GM10248 (cell line): ENCODE measurements around the gene NTM.

Experiments
- CTCF ChIA-PET: fragments of 300-600 bp; sonication (Branson Sonifier 250); formaldehyde crosslinking; extraction: SDS; loops from one replicate; lab custom pipeline; 2021; ENCODE audit warnings: antibody characterized with exemption; lab: Yijun Ruan, JAX
- POLR2A ChIA-PET: fragments of 350-650 bp; sonication (Branson Sonifier 250); formaldehyde crosslinking; extraction: SDS; loops from one replicate; lab custom pipeline; 2020; ENCODE audit warnings: antibody characterized with exemption; lab: Yijun Ruan, JAX
- DNase-seq: peaks from one replicate; pipeline ENCODE4 v3.0.0; 2012; ENCODE audit errors: extremely low spot score
- CTCF ChIP-seq: IDR thresholded peaks from 2 replicates; pipeline ENCODE4 v1.5.1; 2012; ENCODE audit warnings: mild to moderate bottlenecking, low read depth; ENCODE audit errors: extremely low read depth, missing control alignments, control extremely low read depth

Gene NTM

GRCh38 chr11:131964698-131965483 lies 594.5 kb downstream of the NTM start:
- DNase-seq, result no peak
- no peak for TF ChIP-seq CTCF
- POLR2A ChIA-PET, result no interaction called here
- CTCF ChIA-PET, result interaction anchor here (1.0 kb wide), 1 partner anchor 41 kb away, joined by 3 read pairs; no protein-coding TSS in a partner anchor

- POLR2A ChIA-PET, result no interaction called here
- no peak for TF ChIP-seq CTCF
- CTCF ChIA-PET, result interaction anchor here (1.0 kb wide), 1 partner anchor 41 kb away, joined by 3 read pairs; no protein-coding TSS in a partner anchor
- no peak for DNase-seq
These were observed 595.1 kb downstream of the NTM start for GRCh38 chr11:131965504-131965903.

- no peak for TF ChIP-seq CTCF
- ChIA-PET POLR2A (no interaction called here), CTCF (no interaction called here)
- DNase-seq, result no peak
These were observed 596.3 kb downstream of the NTM start for GRCh38 chr11:131966667-131967066.

GRCh38 chr11:131969261-131969660 lies 598.8 kb downstream of the NTM start:
- CTCF ChIA-PET, result interaction anchor here (1.1 kb wide), 1 partner anchor 15 kb away, joined by 3 read pairs; no protein-coding TSS in a partner anchor

GRCh38 chr11:131973061-131973460 lies 602.6 kb downstream of the NTM start:
- ChIA-PET POLR2A (no interaction called here), CTCF (no interaction called here)
- DNase-seq, result no peak
- TF ChIP-seq CTCF, result no peak

More at GRCh38 chr11:131969261-131969660, 598.8 kb downstream of the NTM start:
- no peak for TF ChIP-seq CTCF
- POLR2A ChIA-PET, result interaction anchor here (0.6 kb wide), 1 partner anchor 209 kb away, joined by 4 read pairs; no protein-coding TSS in a partner anchor
- no peak for DNase-seq

GRCh38 chr11:131975619-131976018 lies 605.2 kb downstream of the NTM start:
- no peak for TF ChIP-seq CTCF
- ChIA-PET POLR2A (no interaction called here), CTCF (no interaction called here)
- no peak for DNase-seq
